Stimulated activated naive B cell treated with anti-CD40 and anti-IgM and Interleukin-4, amounts not matched to agents 10 μg/mL and 1 μg/mL and 100 μg/mL, for 72 hours (primary cell): Measurements from ENCODE around the gene ABHD15.
"Not testable (repeated sequence)": the region's sequence is repeated elsewhere in the genome, so short reads cannot be mapped to it uniquely, and the experiment has no call there.

Experiments used
- ATAC-seq, 2 donors: fragments of 150-1000 bp; cut with Tn5 transposase; replicated peaks; 2 replicates each; pipeline ENCODE4 v1.10.0; 2021; ENCODE audit warnings: moderate library complexity in 1 of 2
- DNase-seq: peaks from one replicate; pipeline ENCODE4 v3.0.0; 2021
- H3K27ac Mint-ChIP-seq: one replicate; pipeline ENCODE4 v1.8.0; 2022; ENCODE audit warnings: mild to moderate bottlenecking, mixed read lengths
- H3K27me3 Mint-ChIP-seq, 2 donors: one replicate each; pipeline ENCODE4 v1.8.0; 2022; ENCODE audit warnings: mixed read lengths in 2 of 2
- H3K36me3 Mint-ChIP-seq, 2 donors: one replicate each; pipeline ENCODE4 v1.8.0; 2022; ENCODE audit warnings: mixed read lengths in 2 of 2, mild to moderate bottlenecking in 1 of 2
- H3K4me1 Mint-ChIP-seq, 2 donors: one replicate each; pipeline ENCODE4 v1.8.0; 2022; ENCODE audit warnings: mixed read lengths in 2 of 2, mild to moderate bottlenecking in 1 of 2
- H3K4me3 Mint-ChIP-seq, 2 donors: one replicate each; pipeline ENCODE4 v1.8.0; 2022; ENCODE audit warnings: mild to moderate bottlenecking in 2 of 2, mixed read lengths in 2 of 2, moderate library complexity in 1 of 2
- H3K9me3 Mint-ChIP-seq, 2 donors: one replicate each; pipeline ENCODE4 v1.8.0; 2022; ENCODE audit warnings: mixed read lengths in 2 of 2, mild to moderate bottlenecking in 1 of 2

ABHD15 gene

GRCh38 chr17:29561554-29562517 lies 5.0 kb downstream of the ABHD15 start:
- no peaks in the 10 kb centered on the region for H3K27me3 Mint-ChIP-seq
- peak; percentile 29 to 48 for ATAC-seq
- H3K9me3 Mint-ChIP-seq = no peaks in the 10 kb centered on the region
- DNase-seq = peak; percentile 51
- peaks cover 55 to 85% of the 10 kb centered on the region in 2 donors for H3K4me1 Mint-ChIP-seq
- peaks cover 13 to 19% of the 10 kb centered on the region in 2 donors for H3K36me3 Mint-ChIP-seq
- H3K4me3 Mint-ChIP-seq = peak overlapping the region; percentile 60 to 65
- H3K27ac Mint-ChIP-seq = peak overlapping the region; percentile 90

- Mint-ChIP-seq H3K36me3 (peaks cover 13 to 19% of the 10 kb centered on the region in 2 donors), H3K27me3 (no peaks in the 10 kb centered on the region), H3K4me3 (peak overlapping the region; percentile 7 to 37), H3K4me1 (peaks cover 51 to 90% of the 10 kb centered on the region in 2 donors), H3K27ac (peak overlapping the region; percentile 74), H3K9me3 (no peaks in the 10 kb centered on the region)
- ATAC-seq = peak; percentile 76 to 77
- DNase-seq = no peak
Observed at GRCh38 chr17:29560316-29560715, 6.5 kb downstream of the ABHD15 start.

- Mint-ChIP-seq H3K27ac (no peak overlapping the region), H3K4me1 (peaks cover 55 to 92% of the 10 kb centered on the region in 2 donors), H3K27me3 (no peaks in the 10 kb centered on the region), H3K36me3 (peaks cover 13 to 19% of the 10 kb centered on the region in 2 donors), H3K9me3 (no peaks in the 10 kb centered on the region), H3K4me3 (no peak overlapping the region)
- ATAC-seq (no peak), DNase-seq (no peak)
Observed at GRCh38 chr17:29559640-29560039, 7.2 kb downstream of the ABHD15 start.

- DNase-seq, H3K9me3 Mint-ChIP-seq, H3K27me3 Mint-ChIP-seq, H3K4me3 Mint-ChIP-seq, H3K27ac Mint-ChIP-seq, ATAC-seq: not testable (repeated sequence)
- H3K36me3 Mint-ChIP-seq = peaks cover 13 to 19% of the 10 kb centered on the region in 2 donors
- H3K4me1 Mint-ChIP-seq = peaks cover 50 to 83% of the 10 kb centered on the region in 2 donors
Observed at GRCh38 chr17:29558139-29558538, 8.7 kb downstream of the ABHD15 start.

- no peaks in the 10 kb centered on the region for H3K9me3 Mint-ChIP-seq
- H3K4me1 Mint-ChIP-seq = peaks cover 47 to 79% of the 10 kb centered on the region in 2 donors
- no peak for DNase-seq
- H3K27ac Mint-ChIP-seq = peak overlapping the region; percentile 66
- H3K36me3 Mint-ChIP-seq = peaks cover 9 to 15% of the 10 kb centered on the region in 2 donors
- H3K27me3 Mint-ChIP-seq = no peaks in the 10 kb centered on the region
- no peak overlapping the region for H3K4me3 Mint-ChIP-seq
- peak; percentile 67 for ATAC-seq
Observed at GRCh38 chr17:29557739-29558116, 9.1 kb downstream of the ABHD15 start.

- Mint-ChIP-seq H3K9me3 (no peaks in the 10 kb centered on the region), H3K4me1 (peaks cover 42 to 74% of the 10 kb centered on the region in 2 donors), H3K27ac (peak overlapping the region; percentile 66), H3K27me3 (no peaks in the 10 kb centered on the region), H3K36me3 (peaks cover 5 to 10% of the 10 kb centered on the region in 2 donors), H3K4me3 (no peak overlapping the region)
- DNase-seq (no peak), ATAC-seq (peak in 1 of 2 donors; percentile 10)
Observed at GRCh38 chr17:29557085-29557738, 9.6 kb downstream of the ABHD15 start.

GRCh38 chr17:29555840-29556239 lies 11.0 kb downstream of the ABHD15 start:
- no peak overlapping the region for H3K4me3 Mint-ChIP-seq
- peaks cover 0 to 4% of the 10 kb centered on the region in 2 donors for H3K36me3 Mint-ChIP-seq
- DNase-seq = no peak
- no peak for ATAC-seq
- no peaks in the 10 kb centered on the region for H3K27me3 Mint-ChIP-seq
- H3K27ac Mint-ChIP-seq = no peak overlapping the region
- H3K9me3 Mint-ChIP-seq = no peaks in the 10 kb centered on the region
- H3K4me1 Mint-ChIP-seq = peaks cover 32 to 60% of the 10 kb centered on the region in 2 donors

- Mint-ChIP-seq H3K36me3 (peaks cover 0 to 6% of the 10 kb centered on the region in 2 donors), H3K4me3 (no peak overlapping the region), H3K4me1 (peaks cover 0 to 5% of the 10 kb centered on the region in 2 donors), H3K27ac (peak overlapping the region; percentile 28), H3K27me3 (no peaks in the 10 kb centered on the region), H3K9me3 (no peaks in the 10 kb centered on the region)
- DNase-seq = no peak
- ATAC-seq = peak; percentile 39 to 58
Observed at GRCh38 chr17:29549177-29549923, 17.5 kb downstream of the ABHD15 start.

GRCh38 chr17:29546830-29547229 lies 20.0 kb downstream of the ABHD15 start:
- Mint-ChIP-seq H3K36me3 (peaks cover 5 to 25% of the 10 kb centered on the region in 2 donors), H3K27me3 (no peaks in the 10 kb centered on the region), H3K27ac (no peak overlapping the region), H3K9me3 (no peaks in the 10 kb centered on the region), H3K4me1 (peaks cover 0 to 5% of the 10 kb centered on the region in 2 donors), H3K4me3 (no peak overlapping the region)
- DNase-seq (no peak), ATAC-seq (no peak)

- no peaks in the 10 kb centered on the region for H3K9me3 Mint-ChIP-seq
- DNase-seq = no peak
- H3K27ac Mint-ChIP-seq = no peak overlapping the region
- peaks cover 0 to 5% of the 10 kb centered on the region in 2 donors for H3K4me1 Mint-ChIP-seq
- peaks cover 5 to 25% of the 10 kb centered on the region in 2 donors for H3K36me3 Mint-ChIP-seq
- no peak overlapping the region for H3K4me3 Mint-ChIP-seq
- no peak for ATAC-seq
- no peaks in the 10 kb centered on the region for H3K27me3 Mint-ChIP-seq
Observed at GRCh38 chr17:29546085-29546484, 20.8 kb downstream of the ABHD15 start.

- no peaks in the 10 kb centered on the region for H3K9me3 Mint-ChIP-seq
- ATAC-seq = no peak
- H3K4me3 Mint-ChIP-seq = no peak overlapping the region
- DNase-seq = no peak
- H3K27ac Mint-ChIP-seq = no peak overlapping the region
- H3K4me1 Mint-ChIP-seq = no peaks in the 10 kb centered on the region
- peaks cover 12 to 34% of the 10 kb centered on the region in 2 donors for H3K36me3 Mint-ChIP-seq
- H3K27me3 Mint-ChIP-seq = no peaks in the 10 kb centered on the region
Observed at GRCh38 chr17:29544066-29544465, 22.8 kb downstream of the ABHD15 start.

- H3K9me3 Mint-ChIP-seq = no peaks in the 10 kb centered on the region
- DNase-seq = no peak
- no peak for ATAC-seq
- no peaks in the 10 kb centered on the region for H3K27me3 Mint-ChIP-seq
- no peak overlapping the region for H3K4me3 Mint-ChIP-seq
- H3K36me3 Mint-ChIP-seq = peaks cover 36 to 40% of the 10 kb centered on the region in 2 donors
- no peak overlapping the region for H3K27ac Mint-ChIP-seq
- no peaks in the 10 kb centered on the region for H3K4me1 Mint-ChIP-seq
Observed at GRCh38 chr17:29533976-29534375, 32.9 kb downstream of the ABHD15 start.

GRCh38 chr17:29526322-29526721 lies 40.5 kb downstream of the ABHD15 start:
- no peak overlapping the region for H3K27ac Mint-ChIP-seq
- no peak for DNase-seq
- no peaks in the 10 kb centered on the region for H3K27me3 Mint-ChIP-seq
- H3K4me3 Mint-ChIP-seq = no peak overlapping the region
- H3K36me3 Mint-ChIP-seq = peaks cover 29 to 30% of the 10 kb centered on the region in 2 donors
- H3K9me3 Mint-ChIP-seq = no peaks in the 10 kb centered on the region
- ATAC-seq = no peak
- H3K4me1 Mint-ChIP-seq = no peaks in the 10 kb centered on the region

- Mint-ChIP-seq H3K9me3 (no peaks in the 10 kb centered on the region), H3K27ac (no peak overlapping the region), H3K4me1 (no peaks in the 10 kb centered on the region), H3K36me3 (peaks cover 19 to 26% of the 10 kb centered on the region in 2 donors), H3K27me3 (no peaks in the 10 kb centered on the region), H3K4me3 (no peak overlapping the region)
- DNase-seq = no peak
- ATAC-seq = no peak
Observed at GRCh38 chr17:29524692-29525091, 42.1 kb downstream of the ABHD15 start.
